HG03571 (cell line): ENCODE data around the gene ATMIN.

Source experiments
- ATAC-seq: cut with Tn5 transposase; IDR thresholded peaks from one replicate; pipeline ENCODE4 v1.9.1; 2021; ENCODE audit not compliant: unreplicated experiment

Gene ATMIN

GRCh38 chr16:81061871-81062608 lies 26.4 kb downstream of the ATMIN start:
- ATAC-seq, result no peak

GRCh38 chr16:81066681-81067080 lies 31.0 kb downstream of the ATMIN start:
- no peak for ATAC-seq

GRCh38 chr16:81067166-81067565 lies 31.5 kb downstream of the ATMIN start:
- no peak for ATAC-seq

- no peak for ATAC-seq
Observed at GRCh38 chr16:81069063-81069462, 33.4 kb downstream of the ATMIN start.

- no peak for ATAC-seq
Observed at GRCh38 chr16:81070979-81071378, 35.3 kb downstream of the ATMIN start.

- no peak for ATAC-seq
Observed at GRCh38 chr16:81071805-81072204, 36.2 kb downstream of the ATMIN start.

- no peak for ATAC-seq
Observed at GRCh38 chr16:81073560-81074330, 38.1 kb downstream of the ATMIN start.

- ATAC-seq, result peak; percentile 77
Observed at GRCh38 chr16:81076566-81077075, 41.0 kb downstream of the ATMIN start.

- ATAC-seq, result peak; percentile 96
Observed at GRCh38 chr16:81077076-81077940, 41.7 kb downstream of the ATMIN start, which contains the start of gene C16orf46. Gene C16orf46 (minus strand): TSS chr16:81077238. CDS start chr16:81063955, 13,283 bp downstream.

GRCh38 chr16:81080233-81080632 lies 44.6 kb downstream of the ATMIN start:
- ATAC-seq, result no peak

- ATAC-seq, result no peak
Observed at GRCh38 chr16:81081014-81081413, 45.4 kb downstream of the ATMIN start.

GRCh38 chr16:81088836-81089235 lies 53.2 kb downstream of the ATMIN start:
- ATAC-seq, result no peak

GRCh38 chr16:81094771-81095251 lies 59.2 kb downstream of the ATMIN start:
- no peak for ATAC-seq

GRCh38 chr16:81095653-81095952 lies 60.0 kb downstream of the ATMIN start:
- peak; percentile 4 for ATAC-seq

GRCh38 chr16:81095953-81096714 lies 60.5 kb downstream of the ATMIN start, which contains the start of gene GCSH:
Gene GCSH (minus strand): TSS chr16:81096395. CDS start chr16:81096278, 117 bp downstream.
- peak; percentile 99 for ATAC-seq

- ATAC-seq, result no peak
Observed at GRCh38 chr16:81096715-81097208, 61.1 kb downstream of the ATMIN start.
